Activated CD4-positive, alpha-beta T cell treated with anti-CD3 and anti-CD28 coated beads, Interleukin-2, amount 10 ng/mL, durations not matched to agents 24 days and 14 days (primary cell): Measurements from ENCODE around the gene TRIM62. TPM values are rescaled to one million over a fixed set of nuclear protein-coding genes. Genes with fewer than 3 reads are reported as not detected.

Experiments used
- DNase-seq: peaks from one replicate; pipeline ENCODE4 v3.0.0; 2022
- H3K27ac Mint-ChIP-seq: one replicate; pipeline ENCODE4 v1.8.0; 2022; ENCODE audit warnings: mild to moderate bottlenecking, mixed read lengths
- H3K27me3 Mint-ChIP-seq: one replicate; pipeline ENCODE4 v1.8.0; 2022; ENCODE audit warnings: mixed read lengths
- H3K36me3 Mint-ChIP-seq: one replicate; pipeline ENCODE4 v1.8.0; 2022; ENCODE audit warnings: low read depth, mild to moderate bottlenecking, mixed read lengths
- H3K4me1 Mint-ChIP-seq: one replicate; pipeline ENCODE4 v1.8.0; 2021; ENCODE audit warnings: mixed read lengths
- H3K4me3 Mint-ChIP-seq: one replicate; pipeline ENCODE4 v1.8.0; 2022; ENCODE audit warnings: mild to moderate bottlenecking, moderate library complexity, mixed read lengths
- H3K9me3 Mint-ChIP-seq: one replicate; pipeline ENCODE4 v1.8.0; 2021; ENCODE audit warnings: mixed read lengths
- intact Hi-C: fragments of 100-400 bp; cut with micrococcal nuclease; formaldehyde crosslinking; loops from one replicate; pipeline ENCODE4 v1.15.1; 2023
- total RNA-seq: library from RNA; stranded (reverse); gene quantifications from 2 replicates; pipeline ENCODE4 v1.2.3, GENCODE V29; 2022

The TRIM62 gene
- total RNA-seq, 1 donor from 2014 or later: 3.1 TPM

DNA sequence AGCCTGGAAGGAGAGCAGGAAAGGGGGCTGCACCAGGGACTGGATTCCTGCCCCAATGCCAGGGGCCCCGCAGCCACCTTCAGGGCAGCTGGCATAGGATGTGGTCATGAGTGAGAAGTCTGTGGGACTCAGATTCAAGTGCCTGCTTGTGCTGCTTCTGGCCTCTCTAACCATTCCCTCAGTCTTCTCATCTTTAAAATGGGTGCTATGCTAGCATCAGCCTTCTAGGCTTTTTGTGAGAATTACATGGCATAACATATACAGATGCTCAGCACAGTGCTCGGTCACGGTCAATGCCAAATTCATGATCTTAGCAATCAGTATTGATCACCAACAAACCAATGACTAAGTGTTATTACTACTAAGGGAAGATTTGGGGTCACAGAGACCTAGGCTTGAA, 23.5 kb downstream of the TRIM62 start:
- Mint-ChIP-seq H3K27ac (no peak overlapping the region), H3K36me3 (peaks cover 3% of the 10 kb centered on the region), H3K4me1 (no peaks in the 10 kb centered on the region), H3K4me3 (no peak overlapping the region), H3K9me3 (no peaks in the 10 kb centered on the region), H3K27me3 (no peaks in the 10 kb centered on the region)
- DNase-seq: no peak
- intact Hi-C loops: no loop called here

- no peak overlapping the region for H3K27ac Mint-ChIP-seq
- no peaks in the 10 kb centered on the region for H3K9me3 Mint-ChIP-seq
- peaks cover 3% of the 10 kb centered on the region for H3K4me1 Mint-ChIP-seq
- H3K27me3 Mint-ChIP-seq: no peaks in the 10 kb centered on the region
- no peak overlapping the region for H3K4me3 Mint-ChIP-seq
- H3K36me3 Mint-ChIP-seq: peaks cover 3% of the 10 kb centered on the region
- intact Hi-C loops: no loop called here
- DNase-seq: no peak
These were observed 24.7 kb downstream of the TRIM62 start for GRCh38 chr1:33157131-33157530.

DNA sequence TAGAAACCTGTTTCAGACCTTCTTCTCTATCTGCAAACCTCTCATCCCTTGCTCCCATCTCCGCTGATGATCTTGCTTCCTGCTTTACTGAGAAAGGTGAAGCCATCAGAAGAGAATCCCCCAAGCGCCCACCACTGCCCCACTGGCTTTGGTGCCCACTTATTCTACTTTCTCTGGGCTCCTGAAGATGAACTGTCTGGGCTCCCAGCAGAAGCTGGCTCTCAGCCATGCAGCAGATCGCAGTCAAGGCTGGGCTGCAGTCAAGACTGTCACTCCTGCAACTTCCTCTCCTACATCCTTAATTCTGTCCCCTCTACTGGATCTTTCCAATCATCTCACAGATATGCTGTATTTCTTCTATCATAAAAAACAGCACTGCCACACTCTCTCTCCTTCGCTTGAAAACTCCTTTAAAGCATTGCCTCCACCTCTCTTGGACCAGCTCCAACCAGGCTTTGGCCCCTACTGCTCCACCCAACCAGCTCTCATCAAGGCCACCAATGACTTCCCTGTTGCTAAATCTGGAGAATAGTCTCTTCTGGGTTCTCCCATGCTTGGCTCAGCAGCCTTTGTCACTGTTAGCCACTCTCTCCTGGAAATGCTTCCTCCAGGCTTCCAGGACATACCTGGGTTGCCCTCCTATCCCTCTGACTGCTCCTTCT, 25.8 kb downstream of the TRIM62 start:
- Mint-ChIP-seq H3K9me3 (no peaks in the 10 kb centered on the region), H3K4me3 (no peak overlapping the region), H3K27ac (no peak overlapping the region), H3K36me3 (peaks cover 3% of the 10 kb centered on the region), H3K27me3 (no peaks in the 10 kb centered on the region), H3K4me1 (peaks cover 3% of the 10 kb centered on the region)
- no peak for DNase-seq
- intact Hi-C loops: no loop called here

DNA sequence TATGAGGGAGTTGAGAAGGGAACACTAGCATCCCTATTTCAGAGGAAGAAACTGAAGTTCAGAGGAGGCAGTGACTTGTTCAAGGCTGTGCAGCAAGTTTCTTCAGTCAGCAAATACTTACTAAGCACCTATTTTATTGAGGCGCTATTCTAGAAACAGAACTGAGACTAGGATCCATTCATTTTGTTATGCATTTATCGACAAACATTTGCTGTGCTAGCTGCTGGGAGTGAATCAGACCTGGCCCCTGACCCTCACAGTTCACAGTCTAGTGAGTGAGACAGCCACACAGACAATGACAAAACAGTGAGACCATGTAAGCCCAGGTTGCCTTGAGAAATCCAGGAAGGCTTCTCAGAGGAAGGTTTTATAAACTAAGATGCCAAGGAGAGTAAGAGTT, 28.2 kb downstream of the TRIM62 start:
- H3K27me3 Mint-ChIP-seq: no peaks in the 10 kb centered on the region
- H3K4me3 Mint-ChIP-seq: no peak overlapping the region
- no peaks in the 10 kb centered on the region for H3K36me3 Mint-ChIP-seq
- no peak for DNase-seq
- no peaks in the 10 kb centered on the region for H3K9me3 Mint-ChIP-seq
- intact Hi-C loops: no loop called here
- no peak overlapping the region for H3K27ac Mint-ChIP-seq
- H3K4me1 Mint-ChIP-seq: peaks cover 3% of the 10 kb centered on the region

- no peak for DNase-seq
- intact Hi-C loops: no loop called here
- H3K9me3 Mint-ChIP-seq: no peaks in the 10 kb centered on the region
- no peaks in the 10 kb centered on the region for H3K27me3 Mint-ChIP-seq
- no peak overlapping the region for H3K27ac Mint-ChIP-seq
- H3K4me3 Mint-ChIP-seq: no peak overlapping the region
- H3K36me3 Mint-ChIP-seq: no peaks in the 10 kb centered on the region
- peaks cover 3% of the 10 kb centered on the region for H3K4me1 Mint-ChIP-seq
These were observed 29.0 kb downstream of the TRIM62 start for GRCh38 chr1:33152685-33153432.

DNA sequence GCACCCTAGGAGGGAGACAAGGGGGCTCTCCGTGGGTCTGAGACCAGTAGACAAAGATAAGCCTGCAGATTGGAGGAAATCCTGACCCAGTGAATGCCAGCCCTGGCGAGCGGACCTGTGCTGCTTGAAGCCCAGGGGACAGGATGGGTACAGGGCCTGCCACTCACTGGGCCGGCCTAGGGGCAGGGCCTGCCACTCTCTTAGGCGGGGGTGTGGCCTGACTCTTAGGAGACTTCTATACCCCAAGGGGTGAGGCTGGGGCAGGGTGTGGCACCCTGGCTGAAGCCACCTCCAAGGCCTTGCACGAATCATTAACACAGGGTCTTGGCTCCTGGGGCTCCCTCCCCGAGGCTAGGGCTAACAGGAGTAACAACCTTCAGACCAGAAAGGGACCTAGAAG, 30.7 kb downstream of the TRIM62 start:
- peaks cover 3% of the 10 kb centered on the region for H3K4me1 Mint-ChIP-seq
- no peaks in the 10 kb centered on the region for H3K27me3 Mint-ChIP-seq
- H3K9me3 Mint-ChIP-seq: no peaks in the 10 kb centered on the region
- H3K4me3 Mint-ChIP-seq: no peak overlapping the region
- DNase-seq: no peak
- H3K36me3 Mint-ChIP-seq: peaks cover 3% of the 10 kb centered on the region
- H3K27ac Mint-ChIP-seq: no peak overlapping the region
- intact Hi-C loops: no loop called here

GRCh38 chr1:33150522-33150921, 31.3 kb downstream of the TRIM62 start:
- H3K27ac Mint-ChIP-seq: no peak overlapping the region
- H3K4me3 Mint-ChIP-seq: no peak overlapping the region
- intact Hi-C loops: no loop called here
- DNase-seq: no peak
- no peaks in the 10 kb centered on the region for H3K27me3 Mint-ChIP-seq
- no peaks in the 10 kb centered on the region for H3K9me3 Mint-ChIP-seq
- peaks cover 3% of the 10 kb centered on the region for H3K4me1 Mint-ChIP-seq
- H3K36me3 Mint-ChIP-seq: peaks cover 3% of the 10 kb centered on the region

DNA sequence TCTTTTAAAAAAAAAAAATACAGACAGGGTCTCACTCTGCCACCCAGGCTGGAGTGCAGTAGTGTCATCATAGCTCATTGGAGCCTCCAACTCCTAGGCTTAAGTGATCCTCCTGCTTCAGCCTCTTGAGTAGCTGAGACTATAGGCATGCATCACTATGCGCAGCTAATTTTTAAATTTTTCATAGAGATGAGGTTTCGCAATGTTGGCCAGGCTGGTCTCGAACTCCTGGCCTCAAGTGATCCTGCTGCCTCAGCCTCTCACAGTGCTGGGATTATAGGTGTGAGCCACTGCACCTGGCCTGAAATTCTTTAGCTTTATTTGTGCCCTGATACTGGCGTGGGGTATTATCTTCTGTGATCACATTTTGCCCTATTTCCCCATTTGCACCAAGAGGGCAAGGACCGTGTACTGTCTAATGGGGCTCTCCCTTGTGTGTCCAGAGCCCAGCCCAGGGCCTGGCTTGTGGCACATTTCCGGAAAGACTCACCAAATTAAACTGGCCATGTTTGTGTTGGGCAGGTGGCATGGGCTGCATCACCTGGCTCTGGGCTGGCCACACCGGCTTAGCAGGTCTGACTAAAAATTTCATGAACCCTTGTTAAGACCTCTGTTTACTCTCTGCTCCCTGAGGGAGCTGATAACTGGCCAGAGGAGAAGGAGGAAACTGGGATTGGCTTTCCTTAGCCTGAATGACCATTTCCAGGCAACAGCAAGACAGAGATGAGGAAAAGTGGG, 32.2 kb downstream of the TRIM62 start:
- intact Hi-C loops: no loop called here

DNA sequence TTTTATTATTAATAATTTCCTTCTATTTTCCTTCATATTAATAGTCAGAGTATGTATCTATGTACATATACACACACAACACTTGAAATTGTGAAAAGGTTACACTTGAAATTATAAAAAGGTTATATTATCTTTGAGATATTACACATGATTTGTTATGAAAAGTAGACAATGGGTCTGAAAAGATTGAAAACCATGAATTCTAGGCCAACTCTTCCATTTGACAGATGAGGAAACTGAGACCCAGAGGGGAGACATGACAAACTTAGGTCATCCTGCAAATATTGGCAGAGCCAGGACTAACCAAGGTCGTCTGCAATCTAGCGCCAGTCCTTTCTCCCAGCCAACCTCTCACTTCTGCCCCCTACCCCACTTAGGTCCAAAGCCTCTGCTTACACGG, 33.2 kb downstream of the TRIM62 start:
- Mint-ChIP-seq H3K36me3 (peaks cover 3% of the 10 kb centered on the region), H3K4me1 (peaks cover 3% of the 10 kb centered on the region), H3K4me3 (no peak overlapping the region), H3K27me3 (no peaks in the 10 kb centered on the region), H3K9me3 (no peaks in the 10 kb centered on the region), H3K27ac (no peak overlapping the region)
- intact Hi-C loops: no loop called here
- no peak for DNase-seq

More for the DNA sequence above, 32.2 kb downstream of the TRIM62 start:
- no peak overlapping the region for H3K4me3 Mint-ChIP-seq
- H3K27me3 Mint-ChIP-seq: no peaks in the 10 kb centered on the region
- H3K4me1 Mint-ChIP-seq: peaks cover 3% of the 10 kb centered on the region
- DNase-seq: no peak
- H3K36me3 Mint-ChIP-seq: peaks cover 3% of the 10 kb centered on the region
- no peak overlapping the region for H3K27ac Mint-ChIP-seq
- no peaks in the 10 kb centered on the region for H3K9me3 Mint-ChIP-seq

- peak; percentile 65 for DNase-seq
- intact Hi-C loops: no loop called here
- Mint-ChIP-seq H3K27ac (no peak overlapping the region), H3K36me3 (peaks cover 5% of the 10 kb centered on the region), H3K4me1 (peaks cover 3% of the 10 kb centered on the region), H3K4me3 (no peak overlapping the region), H3K9me3 (no peaks in the 10 kb centered on the region), H3K27me3 (no peaks in the 10 kb centered on the region)
These were observed 33.9 kb downstream of the TRIM62 start for GRCh38 chr1:33147997-33148314.

GRCh38 chr1:33147275-33147996, 34.4 kb downstream of the TRIM62 start:
- no peak overlapping the region for H3K27ac Mint-ChIP-seq
- DNase-seq: no peak
- intact Hi-C loops: no loop called here
- H3K27me3 Mint-ChIP-seq: no peaks in the 10 kb centered on the region
- H3K4me3 Mint-ChIP-seq: no peak overlapping the region
- H3K36me3 Mint-ChIP-seq: peaks cover 5% of the 10 kb centered on the region
- H3K9me3 Mint-ChIP-seq: no peaks in the 10 kb centered on the region
- no peaks in the 10 kb centered on the region for H3K4me1 Mint-ChIP-seq

- H3K9me3 Mint-ChIP-seq: no peaks in the 10 kb centered on the region
- no peaks in the 10 kb centered on the region for H3K27me3 Mint-ChIP-seq
- no peak for DNase-seq
- H3K27ac Mint-ChIP-seq: no peak overlapping the region
- H3K36me3 Mint-ChIP-seq: peaks cover 5% of the 10 kb centered on the region
- H3K4me3 Mint-ChIP-seq: no peak overlapping the region
- peaks cover 5% of the 10 kb centered on the region for H3K4me1 Mint-ChIP-seq
- intact Hi-C loops: no loop called here
These were observed 35.8 kb downstream of the TRIM62 start for GRCh38 chr1:33146003-33146402.

- H3K27ac Mint-ChIP-seq: no peak overlapping the region
- peaks cover 5% of the 10 kb centered on the region for H3K36me3 Mint-ChIP-seq
- no peaks in the 10 kb centered on the region for H3K9me3 Mint-ChIP-seq
- H3K27me3 Mint-ChIP-seq: no peaks in the 10 kb centered on the region
- H3K4me1 Mint-ChIP-seq: peaks cover 6% of the 10 kb centered on the region
- DNase-seq: no peak
- intact Hi-C loops: no loop called here
- no peak overlapping the region for H3K4me3 Mint-ChIP-seq
These were observed 38.1 kb downstream of the TRIM62 start for GRCh38 chr1:33143698-33144097.

GRCh38 chr1:33143176-33143575, 38.7 kb downstream of the TRIM62 start:
- H3K36me3 Mint-ChIP-seq: peaks cover 5% of the 10 kb centered on the region
- H3K9me3 Mint-ChIP-seq: no peaks in the 10 kb centered on the region
- H3K27ac Mint-ChIP-seq: no peak overlapping the region
- no peaks in the 10 kb centered on the region for H3K27me3 Mint-ChIP-seq
- H3K4me3 Mint-ChIP-seq: no peak overlapping the region
- peaks cover 6% of the 10 kb centered on the region for H3K4me1 Mint-ChIP-seq
- intact Hi-C loops: no loop called here
- DNase-seq: no peak
